ENCODE data around the gene ACSL6.

The ACSL6 gene

DNA sequence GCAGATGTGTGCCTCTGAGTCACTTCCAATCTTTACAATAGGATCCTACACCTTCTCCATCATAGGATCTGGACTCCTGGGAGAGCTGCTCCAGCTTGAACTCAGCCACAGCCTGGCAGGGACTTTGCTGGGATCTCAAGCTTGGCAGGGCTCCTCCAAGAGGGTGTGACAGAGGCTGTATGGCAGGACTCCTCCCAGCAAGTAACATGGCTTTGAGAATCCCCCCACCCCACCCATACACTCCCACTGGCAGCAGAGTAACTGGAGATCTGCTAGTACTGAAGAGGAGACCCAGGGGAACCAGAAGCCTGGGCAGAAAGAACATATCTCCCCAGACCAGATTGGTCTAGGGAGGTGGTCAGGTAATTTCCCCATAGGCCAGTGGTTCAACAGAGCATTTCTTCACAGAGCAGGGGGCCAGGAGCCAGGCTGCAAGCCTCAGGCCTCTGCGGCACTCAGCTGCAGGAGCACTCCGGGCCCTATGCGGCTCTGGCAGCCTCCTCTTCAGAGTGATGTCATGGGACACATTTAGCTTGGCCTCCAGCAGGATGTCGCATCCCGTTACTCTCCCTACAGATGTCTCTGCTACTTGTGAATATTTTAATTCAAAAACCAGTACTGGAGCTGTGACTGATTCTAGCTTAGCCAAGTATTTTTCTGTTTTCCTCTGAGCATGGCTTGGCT is 1.7 kb upstream of the ACSL6 start:
- H3K27ac Mint-ChIP-seq, result no peak overlapping the region
- H3K27me3 Mint-ChIP-seq, result peaks cover 5% of the 10 kb centered on the region
- peak overlapping the region; percentile 1 for H3K4me3 Mint-ChIP-seq
- H3K4me1 Mint-ChIP-seq (ENCODE audit: low read depth), result peaks cover 40% of the 10 kb centered on the region
- H3K9me3 Mint-ChIP-seq (ENCODE audit: low read depth), result no peaks in the 10 kb centered on the region
- no peaks in the 10 kb centered on the region for H3K36me3 Mint-ChIP-seq

DNA sequence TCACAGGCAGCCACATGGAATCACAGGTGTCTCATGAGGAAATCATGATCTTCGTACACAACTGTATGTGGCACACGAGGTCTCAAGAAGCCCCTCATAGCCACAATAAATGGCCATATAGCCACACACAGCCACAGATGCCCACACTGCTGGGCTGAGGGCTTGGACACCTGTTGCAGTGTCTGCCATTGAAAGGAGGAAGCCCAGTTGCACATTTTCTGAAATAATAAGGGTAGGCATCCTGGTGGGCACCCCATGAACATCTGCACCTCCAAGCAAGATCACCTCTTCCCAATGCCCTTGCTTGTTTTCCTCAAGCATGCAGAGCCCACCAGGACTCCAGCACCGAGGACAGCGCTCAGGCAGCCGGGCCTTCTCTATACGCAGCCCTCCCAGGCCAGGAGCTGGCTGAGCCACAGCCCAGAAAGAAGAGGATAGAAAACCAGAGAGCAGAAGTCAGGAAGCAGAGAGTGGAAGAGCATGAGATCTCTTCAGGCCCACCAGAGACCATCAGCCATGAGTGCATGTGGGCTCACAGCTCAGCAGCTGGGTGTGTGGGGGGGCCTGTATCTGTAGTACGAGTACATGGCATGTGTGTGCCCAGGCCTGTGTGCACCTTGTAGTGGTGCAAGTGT is 1.0 kb upstream of the ACSL6 start:
- Mint-ChIP-seq H3K4me3 (peak overlapping the region; percentile 71), H3K27me3 (peaks cover 5% of the 10 kb centered on the region), H3K27ac (no peak overlapping the region), H3K36me3 (no peaks in the 10 kb centered on the region), H3K4me1 (ENCODE audit: low read depth) (peaks cover 42% of the 10 kb centered on the region), H3K9me3 (ENCODE audit: low read depth) (no peaks in the 10 kb centered on the region)

DNA sequence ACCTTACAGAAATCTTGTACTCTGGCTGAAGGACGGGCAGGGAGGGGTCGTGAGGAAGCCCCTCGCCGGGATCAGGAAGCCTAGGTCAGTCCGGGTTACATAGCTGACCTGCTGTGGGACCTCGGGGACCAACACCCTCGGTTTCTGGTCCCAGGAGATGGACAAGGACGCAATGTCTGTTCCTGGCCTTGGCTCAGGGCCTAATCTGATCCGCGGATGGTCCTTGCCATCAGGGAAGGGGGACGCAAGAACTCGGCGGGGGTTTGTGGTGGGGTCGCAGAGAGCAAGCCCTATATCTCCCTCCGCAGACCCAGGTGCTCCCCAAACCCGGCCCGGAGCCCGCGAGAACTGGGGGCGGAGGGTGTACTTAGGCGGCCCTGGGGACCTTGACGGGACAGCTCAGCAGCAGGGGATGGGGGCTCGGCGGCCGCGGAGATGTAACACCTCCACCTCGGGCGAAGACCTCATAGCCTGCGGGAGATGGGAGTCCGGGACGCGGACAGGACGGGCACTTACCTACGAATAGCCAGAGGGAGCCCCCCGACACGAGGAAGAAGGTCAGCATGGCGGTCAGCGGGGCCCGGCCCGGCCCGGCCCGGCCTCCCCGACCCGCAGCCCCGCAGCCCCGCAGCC is 353 bp downstream of the ACSL6 start:
- Mint-ChIP-seq H3K4me1 (ENCODE audit: low read depth) (peaks cover 37% of the 10 kb centered on the region), H3K27ac (peak overlapping the region; percentile 30), H3K36me3 (no peaks in the 10 kb centered on the region), H3K9me3 (ENCODE audit: low read depth) (no peaks in the 10 kb centered on the region), H3K27me3 (peaks cover 5% of the 10 kb centered on the region), H3K4me3 (peak overlapping the region; percentile 86)

DNA sequence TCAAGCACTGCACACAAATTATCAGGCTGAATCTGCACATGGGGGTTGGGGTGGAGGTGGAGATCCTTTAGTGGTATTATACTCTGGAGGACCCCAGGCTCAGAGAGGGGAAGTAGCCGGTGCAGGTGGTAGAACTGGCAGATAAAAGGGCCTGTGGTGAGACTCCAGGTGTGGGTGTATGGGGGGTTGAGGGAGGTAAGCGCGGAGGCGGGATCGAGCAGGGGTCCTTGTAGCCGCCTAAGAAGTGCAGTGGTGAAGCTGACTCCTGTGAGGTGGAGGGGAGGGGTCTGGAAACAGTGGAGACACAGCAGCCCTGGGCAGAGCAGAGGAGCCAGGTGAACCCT is 841 bp downstream of the ACSL6 start:
- Mint-ChIP-seq H3K9me3 (ENCODE audit: low read depth) (no peaks in the 10 kb centered on the region), H3K27me3 (peaks cover 5% of the 10 kb centered on the region), H3K4me1 (ENCODE audit: low read depth) (peaks cover 35% of the 10 kb centered on the region), H3K27ac (peak overlapping the region; percentile 30), H3K4me3 (peak overlapping the region; percentile 86), H3K36me3 (no peaks in the 10 kb centered on the region)

DNA sequence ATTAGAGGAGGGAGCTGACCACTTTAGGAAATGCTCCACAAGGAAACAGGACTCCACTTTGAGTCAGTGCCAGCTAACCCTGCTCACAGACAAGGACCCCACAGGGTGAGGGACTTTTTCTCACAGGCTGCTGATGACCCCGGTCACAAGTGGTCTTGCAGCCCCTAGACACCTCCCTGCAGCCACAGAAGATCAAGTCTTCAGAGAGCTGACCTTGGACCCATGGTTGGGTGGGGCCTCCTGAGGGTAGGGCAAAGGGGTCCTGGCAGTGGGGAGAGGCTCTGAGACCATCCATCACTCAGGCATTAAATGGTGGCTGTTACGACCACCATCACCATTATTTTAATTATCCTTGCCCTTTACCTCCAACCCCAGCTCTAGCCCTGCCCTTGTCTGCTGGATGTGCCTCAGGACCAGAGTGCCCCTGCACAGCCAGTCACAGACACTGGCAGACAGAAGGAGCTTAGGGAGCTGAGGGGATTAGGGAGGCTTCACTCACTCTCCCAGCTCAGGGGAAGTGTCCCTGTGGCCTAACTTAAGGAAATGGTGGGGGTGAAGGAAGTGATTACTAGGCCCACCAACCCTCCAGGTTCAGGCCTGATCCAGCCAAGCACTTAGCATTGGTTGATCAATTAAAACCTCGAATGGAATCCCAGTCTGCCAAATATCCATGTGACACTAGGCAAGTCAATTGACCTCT is 1.6 kb downstream of the ACSL6 start:
- Mint-ChIP-seq H3K27me3 (peaks cover 5% of the 10 kb centered on the region), H3K27ac (peak overlapping the region; percentile 30), H3K4me1 (ENCODE audit: low read depth) (peaks cover 35% of the 10 kb centered on the region), H3K4me3 (peak overlapping the region; percentile 86), H3K9me3 (ENCODE audit: low read depth) (no peaks in the 10 kb centered on the region), H3K36me3 (no peaks in the 10 kb centered on the region)

DNA sequence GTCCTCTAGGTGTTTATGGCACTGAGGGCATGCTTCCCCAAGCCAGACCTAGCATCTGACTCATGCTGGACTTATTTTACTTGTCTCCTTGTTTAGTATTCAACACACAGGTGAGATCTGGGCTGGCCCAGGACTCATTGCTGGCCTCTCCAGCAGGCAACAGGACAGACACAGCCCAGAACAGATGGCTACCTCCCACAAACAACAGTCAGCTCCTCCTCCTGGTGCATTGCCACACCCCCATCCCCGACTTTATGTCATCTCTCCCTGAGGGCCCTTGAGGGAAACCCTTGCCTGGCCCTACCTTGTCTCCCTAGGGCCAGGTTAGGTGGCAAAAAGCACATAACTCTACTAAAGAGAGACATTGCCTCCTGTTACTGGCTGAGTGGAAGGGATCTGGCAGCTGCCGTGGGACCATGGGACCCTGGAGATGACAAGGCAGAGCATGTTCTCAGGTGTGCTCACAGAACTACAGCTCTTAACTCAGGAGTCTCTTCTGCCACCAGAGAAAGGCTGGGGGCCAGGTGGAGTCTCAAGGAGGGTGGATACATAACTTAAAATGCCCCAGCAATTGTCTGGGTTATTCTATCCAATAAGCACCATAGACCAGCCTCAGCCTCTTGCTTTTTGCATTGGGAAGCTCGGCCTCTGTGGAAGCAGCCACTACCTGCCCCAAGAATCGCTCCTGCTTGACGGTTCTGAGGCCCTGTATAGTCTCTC is 2.3 kb downstream of the ACSL6 start:
- H3K4me3 Mint-ChIP-seq, result peak overlapping the region; percentile 45

DNA sequence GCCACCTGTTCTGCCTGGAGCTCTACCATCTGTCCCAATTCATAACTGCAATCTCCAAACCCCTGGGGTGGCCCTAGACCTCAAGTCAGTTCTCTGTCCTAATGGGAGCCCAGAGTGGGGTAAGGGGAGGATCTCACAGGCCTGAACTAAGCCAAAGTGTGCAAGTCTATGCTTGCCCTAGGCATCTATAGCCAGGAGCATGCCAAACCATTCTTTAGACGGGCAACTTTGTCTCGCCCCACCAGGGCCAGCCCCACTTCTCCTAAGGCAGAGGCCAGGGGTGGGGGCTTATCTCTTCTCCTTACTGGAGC is 3.3 kb downstream of the ACSL6 start:
- Mint-ChIP-seq H3K27me3 (peaks cover 5% of the 10 kb centered on the region), H3K9me3 (ENCODE audit: low read depth) (no peaks in the 10 kb centered on the region), H3K4me3 (no peak overlapping the region), H3K36me3 (no peaks in the 10 kb centered on the region), H3K27ac (no peak overlapping the region), H3K4me1 (ENCODE audit: low read depth) (peaks cover 36% of the 10 kb centered on the region)

More for the DNA sequence above, 2.3 kb downstream of the ACSL6 start:
- H3K9me3 Mint-ChIP-seq (ENCODE audit: low read depth), result no peaks in the 10 kb centered on the region
- H3K27me3 Mint-ChIP-seq, result peaks cover 5% of the 10 kb centered on the region
- H3K36me3 Mint-ChIP-seq, result no peaks in the 10 kb centered on the region
- H3K4me1 Mint-ChIP-seq (ENCODE audit: low read depth), result peaks cover 35% of the 10 kb centered on the region
- H3K27ac Mint-ChIP-seq, result no peak overlapping the region

DNA sequence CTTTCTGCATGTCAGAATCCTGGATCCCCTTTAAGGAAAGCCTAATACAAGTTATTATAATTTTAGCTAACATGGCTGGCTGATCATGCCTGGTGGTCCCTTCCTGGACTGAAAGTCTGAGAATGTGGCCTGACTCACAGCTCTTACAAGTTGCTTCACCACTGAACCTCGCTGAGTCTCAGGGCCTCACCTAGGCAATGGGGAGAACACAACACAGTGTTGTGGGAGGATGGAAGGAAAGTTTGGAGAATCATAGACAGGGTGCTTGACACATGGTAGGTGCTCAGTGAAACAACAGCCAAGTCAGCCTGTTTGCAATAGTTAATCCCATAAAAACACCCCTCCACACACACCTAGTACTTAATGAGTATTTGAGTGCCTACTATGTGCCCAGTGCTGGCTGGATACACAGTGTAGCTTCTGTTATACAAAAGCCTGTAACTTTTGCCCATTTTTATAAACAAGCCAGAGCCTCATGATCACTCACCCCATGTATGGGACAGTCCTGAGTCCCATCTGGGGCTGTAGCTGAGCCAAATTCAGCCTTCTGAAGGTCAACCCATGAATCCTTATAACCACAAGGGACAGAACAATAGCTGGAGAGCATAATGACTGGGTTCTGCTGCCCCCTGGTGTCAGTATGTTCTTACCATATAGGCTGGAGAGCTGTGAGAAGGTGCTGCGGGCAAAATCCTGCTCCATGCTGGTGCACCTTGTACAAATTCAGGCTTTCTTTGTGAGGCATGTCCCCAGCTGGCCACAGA is 3.9 kb downstream of the ACSL6 start:
- Mint-ChIP-seq H3K4me3 (peak overlapping the region; percentile 3), H3K4me1 (ENCODE audit: low read depth) (peaks cover 41% of the 10 kb centered on the region), H3K9me3 (ENCODE audit: low read depth) (no peaks in the 10 kb centered on the region), H3K36me3 (no peaks in the 10 kb centered on the region), H3K27me3 (peaks cover 5% of the 10 kb centered on the region), H3K27ac (no peak overlapping the region)

DNA sequence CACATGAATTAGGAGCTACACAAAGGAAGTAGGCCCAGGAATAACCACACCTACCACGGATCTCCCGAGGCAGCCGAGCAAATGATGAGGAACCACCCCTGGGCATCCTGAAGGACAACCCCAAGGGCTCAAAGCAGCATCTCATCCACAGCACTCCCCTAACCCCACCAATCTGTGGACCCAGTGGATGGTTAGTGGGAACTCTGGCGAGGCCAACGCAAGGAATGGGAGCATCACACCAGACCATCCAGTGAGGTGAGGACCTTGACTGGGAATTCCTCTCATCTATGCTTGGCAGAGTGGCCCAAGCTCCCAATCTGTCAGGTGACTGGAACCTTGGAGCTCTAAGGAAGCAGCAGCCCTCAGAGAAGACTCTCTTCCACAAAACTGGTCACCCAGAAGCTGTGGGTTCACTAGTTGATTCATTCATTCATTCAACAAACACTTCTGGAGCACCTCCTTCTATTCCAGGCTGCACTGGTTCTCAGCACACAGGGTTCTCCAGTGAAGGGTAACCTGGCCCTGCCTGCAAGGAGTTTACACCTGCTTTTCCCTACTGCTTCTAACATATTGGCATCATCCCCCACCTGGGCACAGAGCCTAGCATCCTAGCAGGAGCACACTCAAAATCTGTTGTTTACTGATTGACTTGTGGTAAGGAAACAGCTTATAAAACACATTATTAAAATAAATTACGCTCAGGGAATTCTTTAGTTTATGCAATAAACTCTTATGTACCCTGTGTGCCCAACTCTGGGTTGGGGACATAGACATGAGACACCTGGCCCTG is 4.9 kb downstream of the ACSL6 start:
- no peak overlapping the region for H3K4me3 Mint-ChIP-seq

DNA sequence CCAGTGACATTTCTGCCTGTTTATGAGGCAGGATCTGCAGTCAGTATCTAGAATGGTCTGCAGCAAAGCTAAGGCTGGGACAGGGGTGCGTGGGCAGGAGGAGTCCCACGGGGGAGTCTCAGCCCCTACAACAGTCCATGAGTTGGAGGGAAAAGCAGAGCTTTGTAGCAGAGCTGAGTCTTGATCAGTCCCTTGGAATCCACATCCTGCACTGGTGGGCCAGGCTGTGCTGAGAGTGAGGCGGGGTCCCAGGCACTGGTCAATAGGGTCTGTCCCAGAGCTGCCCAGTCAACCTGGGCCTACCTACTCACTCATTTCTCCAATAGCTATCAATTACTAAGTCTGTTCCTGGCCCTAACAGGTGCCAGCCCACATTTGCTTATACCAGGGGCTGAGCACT is 5.9 kb downstream of the ACSL6 start:
- Mint-ChIP-seq H3K4me3 (no peak overlapping the region), H3K4me1 (ENCODE audit: low read depth) (peaks cover 47% of the 10 kb centered on the region), H3K27ac (no peak overlapping the region), H3K36me3 (no peaks in the 10 kb centered on the region), H3K27me3 (peaks cover 2% of the 10 kb centered on the region), H3K9me3 (ENCODE audit: low read depth) (no peaks in the 10 kb centered on the region)

More for the DNA sequence above, 4.9 kb downstream of the ACSL6 start:
- Mint-ChIP-seq H3K27me3 (peaks cover 2% of the 10 kb centered on the region), H3K27ac (no peak overlapping the region), H3K9me3 (ENCODE audit: low read depth) (no peaks in the 10 kb centered on the region), H3K4me1 (ENCODE audit: low read depth) (peaks cover 45% of the 10 kb centered on the region), H3K36me3 (no peaks in the 10 kb centered on the region)

DNA sequence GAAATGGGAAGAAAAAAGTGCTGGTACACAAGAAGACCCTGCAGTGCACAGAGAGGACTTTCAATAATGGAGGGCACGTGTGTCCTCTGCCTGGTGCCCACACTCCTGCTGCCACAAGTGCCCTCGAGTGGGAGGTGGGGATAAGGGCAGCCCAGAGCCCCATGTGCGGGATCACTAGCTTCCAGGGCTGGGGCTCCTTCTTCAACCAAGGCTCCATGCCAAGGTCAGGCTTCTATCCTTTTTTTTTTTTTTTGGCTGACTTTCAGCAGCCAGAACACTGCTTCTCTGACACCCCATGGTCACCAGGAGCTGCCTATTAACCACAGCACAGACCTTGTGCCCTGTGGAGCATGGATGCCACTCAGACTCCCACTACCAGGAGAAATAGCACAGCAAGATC is 7.5 kb downstream of the ACSL6 start:
- H3K36me3 Mint-ChIP-seq, result no peaks in the 10 kb centered on the region
- H3K4me1 Mint-ChIP-seq (ENCODE audit: low read depth), result peaks cover 54% of the 10 kb centered on the region
- H3K27ac Mint-ChIP-seq, result no peak overlapping the region
- no peak overlapping the region for H3K4me3 Mint-ChIP-seq
- no peaks in the 10 kb centered on the region for H3K27me3 Mint-ChIP-seq
- no peaks in the 10 kb centered on the region for H3K9me3 Mint-ChIP-seq (ENCODE audit: low read depth)

DNA sequence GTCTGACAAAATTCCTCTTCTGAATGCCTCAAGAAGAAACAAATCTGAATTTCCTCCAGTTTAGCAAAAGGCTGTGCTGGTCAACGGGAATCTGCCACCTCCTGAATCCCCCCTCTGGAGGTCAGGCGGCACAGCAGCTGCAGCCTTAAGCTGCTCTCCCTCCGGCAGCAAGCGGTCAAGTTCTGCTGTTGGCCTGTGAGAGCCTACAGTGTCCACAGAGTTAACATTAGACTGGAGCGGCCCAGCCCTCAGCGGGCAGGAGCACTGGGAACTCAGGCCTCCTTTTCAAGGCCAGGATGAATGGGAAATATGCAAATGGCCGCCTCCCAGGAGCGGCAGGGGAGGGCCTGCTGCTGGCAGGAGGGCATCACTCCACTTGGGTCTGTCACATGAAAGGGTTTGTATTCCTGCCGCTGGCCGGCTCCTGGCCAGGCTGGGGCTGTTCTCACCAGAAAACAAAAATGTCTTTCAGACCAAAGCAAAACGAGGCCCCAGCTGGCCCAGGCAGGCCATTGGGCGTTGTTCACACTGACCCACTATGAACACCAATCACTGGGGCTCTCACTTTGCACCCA is 8.2 kb downstream of the ACSL6 start:
- no peak overlapping the region for H3K4me3 Mint-ChIP-seq
- peaks cover 56% of the 10 kb centered on the region for H3K4me1 Mint-ChIP-seq (ENCODE audit: low read depth)

DNA sequence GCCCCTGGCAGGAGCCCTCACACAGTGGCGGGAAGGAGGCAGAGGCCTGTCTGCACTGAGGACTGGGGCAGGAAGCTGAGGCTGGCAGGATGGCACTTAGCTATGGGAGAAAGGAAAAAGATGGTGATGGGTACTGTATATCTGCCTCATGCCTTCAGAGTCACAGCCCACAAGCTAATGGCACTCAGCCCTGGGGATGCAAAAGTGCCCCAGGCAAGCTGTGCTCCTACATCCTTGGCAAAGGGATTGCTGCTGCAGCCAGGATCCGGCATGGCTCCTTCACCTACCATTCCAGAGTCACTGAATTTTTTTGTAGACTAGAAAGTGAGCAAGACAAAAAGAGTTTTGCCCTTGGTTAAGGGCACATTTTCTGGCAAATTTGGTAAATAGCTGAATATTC is 8.7 kb downstream of the ACSL6 start:
- H3K27me3 Mint-ChIP-seq, result no peaks in the 10 kb centered on the region
- H3K36me3 Mint-ChIP-seq, result no peaks in the 10 kb centered on the region
- no peak overlapping the region for H3K27ac Mint-ChIP-seq
- H3K4me3 Mint-ChIP-seq, result no peak overlapping the region
- no peaks in the 10 kb centered on the region for H3K9me3 Mint-ChIP-seq (ENCODE audit: low read depth)
- peaks cover 51% of the 10 kb centered on the region for H3K4me1 Mint-ChIP-seq (ENCODE audit: low read depth)

More for the DNA sequence above, 8.2 kb downstream of the ACSL6 start:
- Mint-ChIP-seq H3K9me3 (ENCODE audit: low read depth) (no peaks in the 10 kb centered on the region), H3K36me3 (no peaks in the 10 kb centered on the region), H3K27ac (no peak overlapping the region), H3K27me3 (no peaks in the 10 kb centered on the region)
